Mesodermal cell (in vitro differentiated cells): ENCODE measurements around the gene CPED1.

Experiments used
- H3K27ac ChIP-seq: 2 replicates; pipeline ENCODE4 v1.7.0; 2013; ENCODE audit warnings: mild to moderate bottlenecking, low read depth, low read length, moderate library complexity; ENCODE audit not compliant: severe bottlenecking
- H3K36me3 ChIP-seq: 2 replicates; pipeline ENCODE4 v1.7.1; 2013; ENCODE audit warnings: mild to moderate bottlenecking, low read length, moderate library complexity; ENCODE audit not compliant: control insufficient read depth, insufficient read depth
- H3K4me1 ChIP-seq: one replicate; pipeline ENCODE4 v1.7.1; 2013; ENCODE audit warnings: mild to moderate bottlenecking, low read length; ENCODE audit not compliant: insufficient read depth, control insufficient read depth, poor library complexity, severe bottlenecking
- H3K4me3 ChIP-seq: 2 replicates; pipeline ENCODE4 v1.7.0; 2013; ENCODE audit warnings: low read length, control low read depth, mild to moderate bottlenecking; ENCODE audit not compliant: insufficient read depth, poor library complexity, severe bottlenecking; ENCODE audit errors: extremely low read depth
- H3K9me3 ChIP-seq: 2 replicates; pipeline ENCODE4 v1.7.1; 2013; ENCODE audit warnings: mild to moderate bottlenecking, low read length, moderate library complexity; ENCODE audit not compliant: control insufficient read depth
- whole genome bisulfite sequencing, 2 experiments: methylation state at CpG; one replicate each; pipeline ENCODE4 v1.1.5; 2013; ENCODE audit warnings: missing lambda C conversion rate in 2 of 2; ENCODE audit not compliant: insufficient coverage in 2 of 2; 5-methylcytosine and 5-hydroxymethylcytosine counted together

CPED1 gene

GRCh38 chr7:121101083-121101482 is 112.6 kb downstream of the CPED1 start:
- Histone ChIP-seq H3K9me3 (no peaks in the 10 kb centered on the region), H3K36me3 (no peaks in the 10 kb centered on the region), H3K4me3 (no peak overlapping the region), H3K4me1 (peaks cover 8% of the 10 kb centered on the region), H3K27ac (no peak overlapping the region)

GRCh38 chr7:121101621-121102020 is 113.1 kb downstream of the CPED1 start:
- Histone ChIP-seq H3K4me3 (no peak overlapping the region), H3K4me1 (peaks cover 8% of the 10 kb centered on the region), H3K36me3 (no peaks in the 10 kb centered on the region), H3K9me3 (no peaks in the 10 kb centered on the region), H3K27ac (no peak overlapping the region)
- WGBS, 2 experiments, result no CpG with 5 or more reads among the region's 2 CpGs

GRCh38 chr7:121102619-121103018 is 114.1 kb downstream of the CPED1 start:
- Histone ChIP-seq H3K27ac (no peak overlapping the region), H3K4me1 (peaks cover 8% of the 10 kb centered on the region), H3K36me3 (no peaks in the 10 kb centered on the region), H3K9me3 (no peaks in the 10 kb centered on the region), H3K4me3 (no peak overlapping the region)
- 40 to 80% methylated on average over 1 of the region's 2 CpGs for WGBS, 2 experiments

DNA sequence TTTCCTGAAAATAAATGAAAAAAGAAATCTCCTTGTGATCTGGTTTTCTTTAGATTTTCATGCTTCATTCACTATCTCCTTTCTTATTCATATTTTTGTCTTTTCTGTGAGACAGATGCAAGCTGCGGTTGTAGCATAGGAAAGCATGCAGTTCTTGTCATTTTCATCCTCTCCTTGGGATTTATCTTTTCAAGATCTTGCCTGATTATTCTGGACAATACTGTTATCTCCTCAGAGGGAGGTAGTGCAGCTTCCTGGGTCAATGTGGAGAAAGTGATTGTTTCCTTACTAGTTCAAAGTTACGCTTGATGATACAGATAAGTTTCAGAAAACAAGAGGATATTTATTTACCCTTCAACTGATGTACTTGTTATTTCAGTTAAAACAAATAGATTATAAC is 114.6 kb downstream of the CPED1 start:
- H3K9me3 ChIP-seq, result no peaks in the 10 kb centered on the region
- H3K27ac ChIP-seq, result no peak overlapping the region
- no peaks in the 10 kb centered on the region for H3K36me3 ChIP-seq
- no peak overlapping the region for H3K4me3 ChIP-seq
- WGBS, 2 experiments, result 100% methylated on average over 1 of the region's 2 CpGs; no CpG with 5 or more reads in 1 of the 2 experiments
- peaks cover 8% of the 10 kb centered on the region for H3K4me1 ChIP-seq

DNA sequence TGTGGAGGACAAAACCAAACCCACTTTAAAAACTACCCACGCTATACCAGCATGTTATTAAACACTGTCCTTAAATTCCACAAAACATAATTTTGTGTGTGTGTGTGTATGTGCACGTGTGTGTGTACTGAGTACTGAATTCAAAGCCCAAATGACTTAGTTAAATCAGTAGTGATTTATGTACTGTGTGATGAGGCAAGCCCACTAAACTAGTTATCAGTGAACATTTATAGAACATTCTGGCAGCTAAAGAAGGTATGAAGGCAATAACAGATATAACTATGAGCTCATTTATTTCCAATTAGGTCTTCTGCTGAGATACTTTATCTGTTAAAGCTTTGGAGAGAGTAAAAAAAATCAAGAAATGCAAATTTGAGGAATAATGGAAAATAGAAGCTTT is 115.1 kb downstream of the CPED1 start:
- no peak overlapping the region for H3K4me3 ChIP-seq
- no peak overlapping the region for H3K27ac ChIP-seq
- no CpG with 5 or more reads among the region's 2 CpGs for WGBS, 2 experiments
- no peaks in the 10 kb centered on the region for H3K9me3 ChIP-seq
- H3K36me3 ChIP-seq, result no peaks in the 10 kb centered on the region
- peaks cover 8% of the 10 kb centered on the region for H3K4me1 ChIP-seq

DNA sequence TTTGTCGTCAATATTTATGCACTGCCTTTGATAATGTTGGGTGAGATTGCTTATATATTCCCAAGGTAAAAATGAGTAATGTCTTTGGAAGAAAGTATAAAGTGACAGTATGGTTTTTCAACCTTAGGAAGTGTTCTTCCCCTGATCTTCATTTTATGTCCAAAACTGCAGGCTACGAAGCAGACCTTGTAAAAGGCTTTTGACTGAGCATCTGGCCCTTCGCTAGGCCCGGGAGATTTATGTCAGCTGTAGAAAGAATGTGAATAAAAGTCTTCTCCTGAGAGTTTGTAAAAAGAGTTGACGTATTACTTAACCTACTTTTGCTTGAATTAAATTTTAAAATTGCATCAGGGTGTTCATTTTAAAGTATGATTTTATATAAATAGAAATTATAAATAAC is 116.8 kb downstream of the CPED1 start:
- 100% methylated on average over 3 of the region's 5 CpGs; no CpG with 5 or more reads in 1 of the 2 experiments for WGBS, 2 experiments
- Histone ChIP-seq H3K4me3 (no peak overlapping the region), H3K27ac (no peak overlapping the region), H3K4me1 (peaks cover 8% of the 10 kb centered on the region), H3K36me3 (no peaks in the 10 kb centered on the region), H3K9me3 (no peaks in the 10 kb centered on the region)

- H3K4me3 ChIP-seq, result no peak overlapping the region
- H3K27ac ChIP-seq, result no peak overlapping the region
- WGBS, 2 experiments, result no CpG with 5 or more reads among the region's 1 CpG
- H3K9me3 ChIP-seq, result no peaks in the 10 kb centered on the region
- H3K4me1 ChIP-seq, result peaks cover 3% of the 10 kb centered on the region
- no peaks in the 10 kb centered on the region for H3K36me3 ChIP-seq
Measured at GRCh38 chr7:121107923-121108498, 119.5 kb downstream of the CPED1 start.

DNA sequence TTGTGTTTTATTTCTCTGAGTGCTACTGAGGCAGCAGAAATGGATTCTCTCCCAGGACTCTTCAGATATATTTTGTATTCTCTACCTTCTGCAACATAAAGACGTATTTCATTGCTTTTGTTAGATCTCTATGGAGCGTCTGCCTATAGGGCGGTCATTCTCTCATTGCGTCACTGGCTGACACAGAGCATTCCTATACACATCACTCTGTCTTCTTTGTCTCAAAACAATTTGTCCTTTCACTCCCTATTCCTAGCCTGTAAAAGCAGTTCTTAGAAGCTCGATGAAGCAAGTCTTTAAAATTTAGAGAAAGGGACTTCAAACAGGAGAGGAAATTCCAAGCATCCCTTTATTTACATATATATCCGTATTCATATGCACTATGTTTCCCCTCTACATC is 120.6 kb downstream of the CPED1 start:
- no peaks in the 10 kb centered on the region for H3K36me3 ChIP-seq
- no peaks in the 10 kb centered on the region for H3K9me3 ChIP-seq
- H3K4me3 ChIP-seq, result no peak overlapping the region
- no peaks in the 10 kb centered on the region for H3K4me1 ChIP-seq
- no peak overlapping the region for H3K27ac ChIP-seq
- WGBS, 2 experiments, result 63 to 77% methylated on average over 5 to 6 of the region's 6 CpGs

GRCh38 chr7:121113288-121113687 is 124.8 kb downstream of the CPED1 start:
- Histone ChIP-seq H3K27ac (no peak overlapping the region), H3K4me3 (no peak overlapping the region), H3K9me3 (no peaks in the 10 kb centered on the region), H3K4me1 (no peaks in the 10 kb centered on the region), H3K36me3 (no peaks in the 10 kb centered on the region)

GRCh38 chr7:121116396-121116795 is 127.9 kb downstream of the CPED1 start:
- no peaks in the 10 kb centered on the region for H3K9me3 ChIP-seq
- WGBS, 2 experiments, result 80% methylated on average over 1 of the region's 1 CpG; no CpG with 5 or more reads in 1 of the 2 experiments
- no peaks in the 10 kb centered on the region for H3K36me3 ChIP-seq
- H3K4me1 ChIP-seq, result no peaks in the 10 kb centered on the region
- H3K4me3 ChIP-seq, result no peak overlapping the region
- no peak overlapping the region for H3K27ac ChIP-seq

GRCh38 chr7:121119047-121119446 is 130.5 kb downstream of the CPED1 start:
- H3K27ac ChIP-seq, result no peak overlapping the region
- H3K36me3 ChIP-seq, result no peaks in the 10 kb centered on the region
- no peaks in the 10 kb centered on the region for H3K4me1 ChIP-seq
- no peak overlapping the region for H3K4me3 ChIP-seq
- WGBS, 2 experiments, result 93 to 97% methylated on average over 4 to 5 of the region's 9 CpGs
- no peaks in the 10 kb centered on the region for H3K9me3 ChIP-seq
